ENCODE data around the gene CLEC16A.

CLEC16A gene, protein sequence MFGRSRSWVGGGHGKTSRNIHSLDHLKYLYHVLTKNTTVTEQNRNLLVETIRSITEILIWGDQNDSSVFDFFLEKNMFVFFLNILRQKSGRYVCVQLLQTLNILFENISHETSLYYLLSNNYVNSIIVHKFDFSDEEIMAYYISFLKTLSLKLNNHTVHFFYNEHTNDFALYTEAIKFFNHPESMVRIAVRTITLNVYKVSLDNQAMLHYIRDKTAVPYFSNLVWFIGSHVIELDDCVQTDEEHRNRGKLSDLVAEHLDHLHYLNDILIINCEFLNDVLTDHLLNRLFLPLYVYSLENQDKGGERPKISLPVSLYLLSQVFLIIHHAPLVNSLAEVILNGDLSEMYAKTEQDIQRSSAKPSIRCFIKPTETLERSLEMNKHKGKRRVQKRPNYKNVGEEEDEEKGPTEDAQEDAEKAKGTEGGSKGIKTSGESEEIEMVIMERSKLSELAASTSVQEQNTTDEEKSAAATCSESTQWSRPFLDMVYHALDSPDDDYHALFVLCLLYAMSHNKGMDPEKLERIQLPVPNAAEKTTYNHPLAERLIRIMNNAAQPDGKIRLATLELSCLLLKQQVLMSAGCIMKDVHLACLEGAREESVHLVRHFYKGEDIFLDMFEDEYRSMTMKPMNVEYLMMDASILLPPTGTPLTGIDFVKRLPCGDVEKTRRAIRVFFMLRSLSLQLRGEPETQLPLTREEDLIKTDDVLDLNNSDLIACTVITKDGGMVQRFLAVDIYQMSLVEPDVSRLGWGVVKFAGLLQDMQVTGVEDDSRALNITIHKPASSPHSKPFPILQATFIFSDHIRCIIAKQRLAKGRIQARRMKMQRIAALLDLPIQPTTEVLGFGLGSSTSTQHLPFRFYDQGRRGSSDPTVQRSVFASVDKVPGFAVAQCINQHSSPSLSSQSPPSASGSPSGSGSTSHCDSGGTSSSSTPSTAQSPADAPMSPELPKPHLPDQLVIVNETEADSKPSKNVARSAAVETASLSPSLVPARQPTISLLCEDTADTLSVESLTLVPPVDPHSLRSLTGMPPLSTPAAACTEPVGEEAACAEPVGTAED

DNA sequence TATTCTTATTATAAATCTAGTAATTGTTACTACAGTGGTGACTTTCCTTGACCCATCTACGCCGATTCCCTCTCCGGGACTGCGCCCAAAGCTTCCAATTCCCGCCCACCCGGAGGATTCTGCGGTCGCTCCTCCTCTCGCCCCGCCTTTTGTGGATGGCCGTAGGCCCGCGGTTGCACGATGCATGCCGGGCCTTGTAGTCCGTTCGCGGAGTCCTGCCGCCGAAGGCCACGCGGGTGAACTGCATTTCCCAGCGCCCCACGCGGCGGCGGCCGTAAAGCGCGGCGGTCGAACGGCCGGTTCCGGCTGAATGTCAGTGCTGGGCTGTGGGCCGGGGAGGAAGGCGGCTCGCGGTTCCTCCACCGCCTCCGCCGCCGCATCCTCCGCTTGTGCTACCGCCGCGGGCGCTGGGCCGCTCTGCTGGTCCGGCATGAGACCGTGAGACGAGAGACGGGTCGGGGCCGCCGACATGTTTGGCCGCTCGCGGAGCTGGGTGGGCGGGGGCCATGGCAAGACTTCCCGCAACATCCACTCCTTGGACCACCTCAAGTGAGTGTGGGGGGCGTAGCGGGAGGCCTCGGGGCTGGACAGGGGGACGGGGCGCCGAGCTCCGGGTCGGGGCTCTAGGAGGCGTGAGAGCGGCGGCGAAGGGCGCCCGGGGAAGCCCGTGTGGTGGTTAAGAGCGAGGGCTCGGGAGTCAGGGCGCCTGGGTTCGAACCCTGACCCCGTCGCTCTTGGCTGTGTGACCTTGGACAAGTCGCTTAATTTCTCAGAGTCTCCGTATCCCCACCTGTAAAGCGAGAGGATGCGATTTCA is at the start of gene CLEC16A:
TSS of gene CLEC16A (plus strand) at position 316 of the 816 bp plus-strand sequence. CDS start at position 470, 154 bp downstream.
- peak; percentile 87 to 90 for DNase-seq (ENCODE audit: low read depth in 2 of 2, low spot score in 1 of 2)

DNA sequence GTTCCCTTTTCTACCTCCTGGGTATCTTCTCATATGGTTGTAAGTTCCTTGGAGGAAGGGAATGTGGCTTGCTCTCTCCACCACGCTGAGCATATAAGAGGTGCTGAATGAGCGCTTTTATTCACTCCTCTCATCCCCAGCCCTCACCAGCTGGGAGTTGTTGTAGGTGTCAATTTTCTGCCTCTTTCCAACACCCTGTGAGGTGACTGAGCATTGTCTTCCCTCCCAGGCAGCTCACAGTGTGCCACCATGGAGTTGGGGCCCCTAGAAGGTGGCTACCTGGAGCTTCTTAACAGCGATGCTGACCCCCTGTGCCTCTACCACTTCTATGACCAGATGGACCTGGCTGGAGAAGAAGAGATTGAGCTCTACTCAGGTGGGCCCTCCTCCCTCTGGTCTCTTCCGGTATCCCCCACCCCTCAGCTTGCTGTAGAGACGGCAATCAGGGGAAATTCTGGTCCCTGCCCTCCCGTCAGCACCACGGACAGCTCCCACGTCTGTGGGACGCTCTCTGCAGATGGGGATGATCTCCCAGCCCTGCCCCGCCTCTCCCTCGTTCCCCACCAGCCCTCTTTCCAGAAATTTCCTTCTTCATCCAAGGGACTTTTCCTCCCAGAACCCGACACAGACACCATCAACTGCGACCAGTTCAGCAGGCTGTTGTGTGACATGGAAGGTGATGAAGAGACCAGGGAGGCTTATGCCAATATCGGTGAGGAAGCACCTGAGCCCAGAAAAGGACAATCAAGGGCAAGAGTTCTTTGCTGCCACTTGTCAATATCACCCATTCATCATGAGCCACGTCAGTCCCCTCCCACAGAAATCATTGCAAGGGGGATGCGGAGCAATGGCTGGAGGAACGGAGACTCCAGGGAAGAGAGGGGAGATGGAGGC is 49.1 kb upstream of the CLEC16A start:
- DNase-seq (ENCODE audit: low read depth in 2 of 2, low spot score in 1 of 2): no peak

DNA sequence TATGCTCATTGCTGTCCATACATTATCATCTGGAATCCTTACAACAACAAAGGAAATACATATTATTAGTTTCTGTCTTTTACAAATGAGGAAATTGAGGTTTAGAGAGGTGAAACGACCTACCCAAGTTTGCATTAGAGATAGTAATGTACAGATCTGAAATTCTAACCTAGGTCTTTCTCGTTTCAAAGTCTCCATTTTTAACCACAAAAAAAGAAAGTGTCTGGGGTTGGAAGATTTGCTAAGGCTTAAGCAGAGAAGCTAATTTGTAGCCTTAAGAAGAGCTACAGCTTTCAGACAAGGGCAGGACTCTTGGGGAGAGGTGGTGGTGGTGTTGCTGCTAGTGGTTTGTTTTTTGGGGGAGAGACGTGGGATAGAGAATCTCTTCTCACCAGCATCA is 48.2 kb upstream of the CLEC16A start:
- DNase-seq (ENCODE audit: low read depth in 2 of 2, low spot score in 1 of 2): no peak

- no peak for DNase-seq (ENCODE audit: low read depth in 2 of 2, low spot score in 1 of 2)
These were observed 47.6 kb upstream of the CLEC16A start for GRCh38 chr16:10896723-10897122.

DNA sequence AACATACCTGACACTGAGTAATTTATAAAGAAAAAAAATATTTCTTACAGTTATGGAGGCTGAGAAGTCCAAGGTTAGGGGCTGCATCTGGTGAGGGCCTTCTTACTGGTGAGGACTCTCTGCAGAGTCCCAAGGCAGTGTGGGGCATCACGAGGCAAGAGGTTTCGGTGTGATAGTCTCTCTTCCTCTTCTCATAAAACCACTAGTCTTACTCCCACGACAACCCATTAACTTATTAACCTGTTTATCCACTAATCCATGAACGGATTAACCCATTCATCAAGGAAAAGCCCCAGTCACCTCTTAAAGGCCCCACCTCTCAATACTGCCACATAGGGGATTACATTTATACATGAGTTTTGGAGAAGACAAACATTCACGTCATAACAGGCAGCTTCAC is 47.2 kb upstream of the CLEC16A start:
- DNase-seq (ENCODE audit: low read depth in 2 of 2, low spot score in 1 of 2): no peak

DNA sequence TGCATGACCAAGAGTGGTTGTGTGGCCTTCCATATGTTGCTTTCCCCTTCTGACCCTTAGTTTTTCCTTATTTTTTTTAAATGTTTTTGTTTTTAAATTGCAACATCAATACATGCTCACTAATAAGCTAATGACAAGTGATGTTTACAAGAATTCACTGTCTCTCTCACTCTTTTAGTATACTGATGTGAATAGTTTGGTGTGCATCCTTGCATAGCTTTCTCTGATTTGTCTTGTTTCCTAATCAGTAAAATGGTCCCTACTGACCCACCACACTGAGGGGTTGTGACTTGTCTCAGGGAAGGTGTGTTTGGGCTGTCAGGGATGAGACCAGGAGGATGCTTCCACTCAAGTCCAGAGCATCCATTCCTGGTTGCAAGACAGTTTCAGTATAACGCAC is 41.4 kb upstream of the CLEC16A start:
- no peak for DNase-seq (ENCODE audit: low read depth in 2 of 2, low spot score in 1 of 2)

DNA sequence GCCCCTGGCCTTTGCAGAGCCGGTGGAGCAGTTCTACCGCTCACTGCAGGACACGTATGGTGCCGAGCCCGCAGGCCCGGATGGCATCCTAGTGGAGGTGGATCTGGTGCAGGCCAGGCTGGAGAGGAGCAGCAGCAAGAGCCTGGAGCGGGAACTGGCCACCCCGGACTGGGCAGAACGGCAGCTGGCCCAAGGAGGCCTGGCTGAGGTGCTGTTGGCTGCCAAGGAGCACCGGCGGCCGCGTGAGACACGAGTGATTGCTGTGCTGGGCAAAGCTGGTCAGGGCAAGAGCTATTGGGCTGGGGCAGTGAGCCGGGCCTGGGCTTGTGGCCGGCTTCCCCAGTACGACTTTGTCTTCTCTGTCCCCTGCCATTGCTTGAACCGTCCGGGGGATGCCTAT is 37.9 kb upstream of the CLEC16A start:
- no peak for DNase-seq (ENCODE audit: low read depth in 2 of 2, low spot score in 1 of 2)

GRCh38 chr16:10906914-10907756 is 37.2 kb upstream of the CLEC16A start:
- DNase-seq (ENCODE audit: low read depth in 2 of 2, low spot score in 1 of 2): no peak

DNA sequence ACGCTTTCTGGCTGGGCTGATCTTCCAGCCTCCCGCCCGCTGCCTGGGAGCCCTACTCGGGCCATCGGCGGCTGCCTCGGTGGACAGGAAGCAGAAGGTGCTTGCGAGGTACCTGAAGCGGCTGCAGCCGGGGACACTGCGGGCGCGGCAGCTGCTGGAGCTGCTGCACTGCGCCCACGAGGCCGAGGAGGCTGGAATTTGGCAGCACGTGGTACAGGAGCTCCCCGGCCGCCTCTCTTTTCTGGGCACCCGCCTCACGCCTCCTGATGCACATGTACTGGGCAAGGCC is 36.7 kb upstream of the CLEC16A start:
- no peak for DNase-seq (ENCODE audit: low read depth in 2 of 2, low spot score in 1 of 2)

GRCh38 chr16:10911267-10911666 is 33.1 kb upstream of the CLEC16A start:
- no peak for DNase-seq (ENCODE audit: low read depth in 2 of 2, low spot score in 1 of 2)

DNA sequence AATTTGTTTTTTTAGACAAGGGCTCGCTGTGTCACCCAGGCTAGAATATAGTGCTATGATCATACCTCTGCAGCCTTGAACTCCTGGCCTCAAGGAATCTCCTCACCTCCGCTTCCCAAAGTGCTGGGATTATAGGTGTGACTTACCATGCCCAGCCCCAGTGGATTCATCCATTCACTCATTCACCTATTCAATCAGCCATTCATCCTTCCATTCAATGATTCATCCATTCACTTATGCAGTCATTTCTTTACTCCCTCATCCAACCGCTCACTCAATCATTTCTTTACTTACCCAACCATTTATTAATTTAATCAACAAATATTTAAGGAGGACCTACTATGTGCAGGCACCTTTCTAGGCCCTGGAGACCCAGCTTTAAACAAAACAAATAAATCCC is 27.8 kb upstream of the CLEC16A start:
- no peak for DNase-seq (ENCODE audit: low read depth in 2 of 2, low spot score in 1 of 2)

DNA sequence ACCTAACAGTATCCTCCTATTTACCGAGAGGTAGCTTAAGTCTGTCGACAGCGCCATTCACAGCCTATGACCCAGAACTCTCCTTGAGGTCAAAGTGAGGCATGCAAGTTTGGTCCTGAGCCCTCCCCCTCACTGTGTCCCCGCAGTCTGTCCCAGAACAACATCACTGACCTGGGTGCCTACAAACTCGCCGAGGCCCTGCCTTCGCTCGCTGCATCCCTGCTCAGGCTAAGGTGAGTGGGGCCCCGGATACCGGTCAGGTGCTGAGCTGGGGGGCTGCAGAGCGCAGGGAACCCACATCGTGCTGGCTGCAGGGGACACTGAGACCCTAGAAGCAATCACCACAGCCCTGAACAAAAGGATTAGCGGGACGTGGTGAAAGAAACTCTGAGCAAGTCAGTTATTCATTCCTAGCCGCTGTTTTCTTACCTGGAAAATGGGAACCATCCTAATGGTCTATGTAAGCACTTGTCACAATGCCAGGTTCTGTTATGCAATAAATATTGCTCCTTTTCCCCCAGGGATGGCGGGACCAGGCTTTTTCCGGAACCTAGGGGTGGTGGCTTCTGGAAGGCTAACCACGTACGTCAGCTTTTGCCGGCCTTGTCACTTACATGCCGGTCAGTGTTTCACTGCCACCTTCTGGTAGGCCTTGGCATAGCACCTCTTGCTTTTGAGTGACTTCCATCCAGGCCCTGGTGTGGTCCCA is 25.9 kb upstream of the CLEC16A start:
- DNase-seq (ENCODE audit: low read depth in 2 of 2, low spot score in 1 of 2): peak; percentile 65 to 66

DNA sequence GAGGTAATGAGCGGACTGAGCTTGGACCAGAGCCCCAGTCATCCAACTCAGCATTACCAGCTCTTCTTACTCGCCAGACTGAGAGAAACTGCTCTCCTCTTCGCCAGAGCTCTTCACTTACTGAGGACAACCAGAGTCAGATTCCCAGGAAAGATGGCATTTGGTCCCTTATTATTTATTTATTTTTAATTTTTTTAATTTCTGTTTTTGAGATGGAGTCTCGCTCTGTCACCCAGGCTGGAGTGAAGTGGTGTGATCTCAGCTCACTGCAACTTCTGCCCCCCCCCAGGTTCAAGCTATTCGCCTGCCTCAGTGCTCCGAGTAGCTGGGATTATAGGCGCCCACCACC is 25.4 kb upstream of the CLEC16A start:
- DNase-seq (ENCODE audit: low read depth in 2 of 2, low spot score in 1 of 2): no peak

DNA sequence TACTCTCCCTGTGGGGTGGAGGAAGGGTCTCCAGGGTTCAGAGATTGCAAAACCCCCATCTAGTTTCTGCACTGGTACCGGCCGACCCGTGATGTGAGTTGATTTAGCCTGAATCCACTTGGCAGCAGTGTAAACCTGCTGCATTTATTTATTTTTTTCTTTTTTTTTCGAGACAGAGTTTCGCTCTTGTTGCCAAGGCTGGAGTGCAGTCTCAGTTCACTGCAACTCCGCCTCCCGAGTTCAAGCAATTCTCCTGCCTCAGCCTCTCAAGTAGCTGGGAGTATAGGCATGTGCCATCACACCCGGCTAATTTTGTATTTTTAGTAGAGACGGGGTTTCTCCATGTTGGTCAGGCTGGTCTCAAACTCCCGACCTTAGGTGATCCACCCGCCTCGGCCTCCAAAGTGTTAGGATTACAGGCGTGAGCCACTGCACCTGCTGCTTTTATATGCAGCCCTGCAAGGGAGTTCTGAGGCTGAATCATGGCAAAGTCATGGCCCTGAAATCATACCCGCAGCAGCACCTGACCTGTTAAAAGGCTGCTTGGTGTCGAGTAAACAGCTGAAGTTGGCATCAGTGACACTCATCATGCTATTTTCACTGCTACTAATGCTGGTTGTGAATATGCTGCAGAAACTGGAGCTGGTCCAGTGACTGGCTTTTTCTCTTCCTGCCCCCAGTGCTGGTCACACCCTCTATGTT is 23.5 kb upstream of the CLEC16A start:
- DNase-seq (ENCODE audit: low read depth in 2 of 2, low spot score in 1 of 2): no peak

GRCh38 chr16:10921536-10922327 is 22.6 kb upstream of the CLEC16A start:
- DNase-seq (ENCODE audit: low read depth in 2 of 2, low spot score in 1 of 2): no peak

- DNase-seq (ENCODE audit: low read depth in 2 of 2, low spot score in 1 of 2): no peak
These were observed 21.8 kb upstream of the CLEC16A start for GRCh38 chr16:10922328-10923145.

All from stimulated activated CD8-positive, alpha-beta memory T cell treated with anti-CD3 and anti-CD28 coated beads, Interleukin-4, amount 100 ng/mL, for 4 hours (primary cell).